K562 (cell line): ENCODE results near the gene SKIC8. TPM values are rescaled to one million over a fixed set of nuclear protein-coding genes. Genes with fewer than 3 reads are reported as not detected.

Source experiments
- CAMTA2 ChIP-seq: fragments of 250-450 bp; sonication (Bioruptor Pico); conservative IDR thresholded peaks from 2 replicates; pipeline ENCODE4 v1.5.1; 2022
- CBX2 ChIP-seq: fragments of 200-600 bp; sonication (generic); IDR thresholded peaks from one replicate; pipeline ENCODE4 v1.6.1; 2012; ENCODE audit warnings: mild to moderate bottlenecking, low read length, inconsistent platforms; ENCODE audit not compliant: insufficient read depth, poor library complexity, severe bottlenecking
- GABPB2 ChIP-seq: fragments of 250-450 bp; sonication (Bioruptor Pico); conservative IDR thresholded peaks from 2 replicates; pipeline ENCODE4 v1.5.1; 2021; ENCODE audit warnings: mild to moderate bottlenecking
- GATAD2B ChIP-seq: fragments of 450-650 bp; IDR thresholded peaks from 2 replicates; pipeline ENCODE4 v1.6.1; 2017; ENCODE audit warnings: mild to moderate bottlenecking, borderline replicate concordance
- HMG20A ChIP-seq: fragments of 450-650 bp; formaldehyde crosslinking; conservative IDR thresholded peaks from 2 replicates; pipeline ENCODE4 v1.4.0; 2020; ENCODE audit warnings: mild to moderate bottlenecking, mixed read lengths
- NFIX ChIP-seq: fragments of 250-450 bp; sonication (Bioruptor Pico); IDR thresholded peaks from 2 replicates; pipeline ENCODE4 v1.4.0; 2020; ENCODE audit warnings: low read depth, mild to moderate bottlenecking, moderate library complexity
- SETDB1 ChIP-seq: IDR thresholded peaks from one replicate; pipeline ENCODE4 v1.6.1; 2012; ENCODE audit warnings: low read length, control low read depth, inconsistent platforms
- ZNF668 ChIP-seq: fragments of 250-450 bp; sonication (Bioruptor Pico); IDR thresholded peaks from 2 replicates; pipeline ENCODE4 v1.8.0; 2022; ENCODE audit warnings: mild to moderate bottlenecking, inconsistent platforms
- polyA plus RNA-seq, 8 experiments: library from polyadenylated mRNA; depleted of rRNA in 4 of 8; stranded (reverse) in 5 of 8; unstranded in 3 of 8; fragments of >200 nt; fragmentation: Nextera tagmentation in 2 of 8; fragmentation: Illumina TruSeq in 1 of 8; extraction: Ambion mirVana in 2 of 8; extraction: Trizol in 1 of 8; gene quantifications; 2 replicates each; pipeline versions ENCODE4 v1.2.1 to v1.2.3, GENCODE V29; 2011 to 2014; ENCODE audit warnings: inconsistent platforms in 1 of 8, missing spikeins in 1 of 8
- total RNA-seq, 7 experiments: library from RNA; depleted of rRNA in 6 of 7; stranded (reverse); fragments of >200 nt in 6 of 7; fragmentation: Illumina TruSeq in 2 of 7; extraction: Trizol in 2 of 7; gene quantifications; 2 replicates each; pipeline versions ENCODE4 v1.2.1 to v1.2.3, GENCODE V29; 2011 to 2021; ENCODE audit warnings: low replicate concordance in 1 of 7
- TF ChIP-seq, protein P1 (sequence below), 2 experiments: fragments of 150-350 bp in 1 of 2; IDR thresholded peaks; 2 replicates each; pipeline ENCODE4 v1.6.1; 2012 to 2016; ENCODE audit warnings: low read depth in 2 of 2, low read length in 2 of 2, mild to moderate bottlenecking in 1 of 2, moderate library complexity in 1 of 2
- TF ChIP-seq, protein P2 (sequence below), 2 experiments: fragments of 450-650 bp in 1 of 2; IDR thresholded peaks; 2 replicates each; pipeline ENCODE4 v1.6.1; 2011 to 2017; ENCODE audit warnings: low read depth in 2 of 2, antibody characterized with exemption in 1 of 2, borderline replicate concordance in 1 of 2, low read length in 1 of 2, mild to moderate bottlenecking in 1 of 2, mixed read lengths in 1 of 2; ENCODE audit not compliant: control insufficient read depth in 1 of 2
- TF ChIP-seq, protein P3 (sequence below): fragments of 250-450 bp; sonication (Bioruptor Pico); IDR thresholded peaks from 2 replicates; pipeline ENCODE4 v1.9.0; 2021; ENCODE audit warnings: mild to moderate bottlenecking, inconsistent platforms

Gene SKIC8
- total and polyA plus RNA-seq, 9 of the 15 experiments (the other 6 are each of a cell fraction or from before 2014, with no cell fraction given), result 79.5 to 389 (median 146) TPM

DNA sequence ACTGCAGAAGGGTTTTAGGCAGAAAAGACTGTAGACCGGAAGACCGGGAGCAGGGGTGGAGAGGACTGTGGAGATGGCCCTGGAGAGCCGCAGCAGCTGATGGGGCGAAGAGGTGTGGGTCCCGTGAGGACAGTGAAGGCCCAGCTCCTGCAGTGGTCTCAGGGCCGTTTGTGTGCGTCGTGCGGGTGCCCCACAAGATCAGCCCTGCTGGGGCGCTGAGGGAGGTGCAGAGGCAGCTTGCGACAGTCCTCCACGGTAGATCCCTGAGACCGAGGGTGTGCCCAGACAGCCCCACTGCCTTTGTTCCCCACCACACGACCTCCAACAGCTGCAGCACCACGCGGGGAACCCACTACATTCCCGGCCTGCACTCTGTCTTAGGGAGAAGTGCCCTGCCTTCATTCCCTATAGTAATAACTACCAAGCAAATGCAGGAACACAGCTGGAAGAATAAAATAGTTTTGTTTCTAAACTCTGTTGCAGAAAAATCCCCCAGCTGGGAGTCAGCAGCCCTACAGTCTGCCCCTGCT lies 21.7 kb upstream of the SKIC8 start (continued):
- TF ChIP-seq, protein P1, sequence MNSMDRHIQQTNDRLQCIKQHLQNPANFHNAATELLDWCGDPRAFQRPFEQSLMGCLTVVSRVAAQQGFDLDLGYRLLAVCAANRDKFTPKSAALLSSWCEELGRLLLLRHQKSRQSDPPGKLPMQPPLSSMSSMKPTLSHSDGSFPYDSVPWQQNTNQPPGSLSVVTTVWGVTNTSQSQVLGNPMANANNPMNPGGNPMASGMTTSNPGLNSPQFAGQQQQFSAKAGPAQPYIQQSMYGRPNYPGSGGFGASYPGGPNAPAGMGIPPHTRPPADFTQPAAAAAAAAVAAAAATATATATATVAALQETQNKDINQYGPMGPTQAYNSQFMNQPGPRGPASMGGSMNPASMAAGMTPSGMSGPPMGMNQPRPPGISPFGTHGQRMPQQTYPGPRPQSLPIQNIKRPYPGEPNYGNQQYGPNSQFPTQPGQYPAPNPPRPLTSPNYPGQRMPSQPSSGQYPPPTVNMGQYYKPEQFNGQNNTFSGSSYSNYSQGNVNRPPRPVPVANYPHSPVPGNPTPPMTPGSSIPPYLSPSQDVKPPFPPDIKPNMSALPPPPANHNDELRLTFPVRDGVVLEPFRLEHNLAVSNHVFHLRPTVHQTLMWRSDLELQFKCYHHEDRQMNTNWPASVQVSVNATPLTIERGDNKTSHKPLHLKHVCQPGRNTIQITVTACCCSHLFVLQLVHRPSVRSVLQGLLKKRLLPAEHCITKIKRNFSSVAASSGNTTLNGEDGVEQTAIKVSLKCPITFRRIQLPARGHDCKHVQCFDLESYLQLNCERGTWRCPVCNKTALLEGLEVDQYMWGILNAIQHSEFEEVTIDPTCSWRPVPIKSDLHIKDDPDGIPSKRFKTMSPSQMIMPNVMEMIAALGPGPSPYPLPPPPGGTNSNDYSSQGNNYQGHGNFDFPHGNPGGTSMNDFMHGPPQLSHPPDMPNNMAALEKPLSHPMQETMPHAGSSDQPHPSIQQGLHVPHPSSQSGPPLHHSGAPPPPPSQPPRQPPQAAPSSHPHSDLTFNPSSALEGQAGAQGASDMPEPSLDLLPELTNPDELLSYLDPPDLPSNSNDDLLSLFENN (IDR thresholded peaks at IDR 0.05; ENCODE audit: low read depth in 2 of 2, low read length in 2 of 2), result no peak
- TF ChIP-seq CBX2, result no peak
- TF ChIP-seq HMG20A (CRISPR knock-in tag), result no peak
- TF ChIP-seq ZNF668 (CRISPR knock-in tag), result no peak
- no peak for TF ChIP-seq NFIX (CRISPR knock-in tag)
- no peak for TF ChIP-seq SETDB1
- TF ChIP-seq, protein P2, sequence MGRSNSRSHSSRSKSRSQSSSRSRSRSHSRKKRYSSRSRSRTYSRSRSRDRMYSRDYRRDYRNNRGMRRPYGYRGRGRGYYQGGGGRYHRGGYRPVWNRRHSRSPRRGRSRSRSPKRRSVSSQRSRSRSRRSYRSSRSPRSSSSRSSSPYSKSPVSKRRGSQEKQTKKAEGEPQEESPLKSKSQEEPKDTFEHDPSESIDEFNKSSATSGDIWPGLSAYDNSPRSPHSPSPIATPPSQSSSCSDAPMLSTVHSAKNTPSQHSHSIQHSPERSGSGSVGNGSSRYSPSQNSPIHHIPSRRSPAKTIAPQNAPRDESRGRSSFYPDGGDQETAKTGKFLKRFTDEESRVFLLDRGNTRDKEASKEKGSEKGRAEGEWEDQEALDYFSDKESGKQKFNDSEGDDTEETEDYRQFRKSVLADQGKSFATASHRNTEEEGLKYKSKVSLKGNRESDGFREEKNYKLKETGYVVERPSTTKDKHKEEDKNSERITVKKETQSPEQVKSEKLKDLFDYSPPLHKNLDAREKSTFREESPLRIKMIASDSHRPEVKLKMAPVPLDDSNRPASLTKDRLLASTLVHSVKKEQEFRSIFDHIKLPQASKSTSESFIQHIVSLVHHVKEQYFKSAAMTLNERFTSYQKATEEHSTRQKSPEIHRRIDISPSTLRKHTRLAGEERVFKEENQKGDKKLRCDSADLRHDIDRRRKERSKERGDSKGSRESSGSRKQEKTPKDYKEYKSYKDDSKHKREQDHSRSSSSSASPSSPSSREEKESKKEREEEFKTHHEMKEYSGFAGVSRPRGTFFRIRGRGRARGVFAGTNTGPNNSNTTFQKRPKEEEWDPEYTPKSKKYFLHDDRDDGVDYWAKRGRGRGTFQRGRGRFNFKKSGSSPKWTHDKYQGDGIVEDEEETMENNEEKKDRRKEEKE (IDR thresholded peaks at IDR 0.05; ENCODE audit: borderline replicate concordance in 1 of 2, control insufficient read depth in 1 of 2, low read depth in 2 of 2, low read length in 1 of 2), result no peak
- TF ChIP-seq, protein P3, sequence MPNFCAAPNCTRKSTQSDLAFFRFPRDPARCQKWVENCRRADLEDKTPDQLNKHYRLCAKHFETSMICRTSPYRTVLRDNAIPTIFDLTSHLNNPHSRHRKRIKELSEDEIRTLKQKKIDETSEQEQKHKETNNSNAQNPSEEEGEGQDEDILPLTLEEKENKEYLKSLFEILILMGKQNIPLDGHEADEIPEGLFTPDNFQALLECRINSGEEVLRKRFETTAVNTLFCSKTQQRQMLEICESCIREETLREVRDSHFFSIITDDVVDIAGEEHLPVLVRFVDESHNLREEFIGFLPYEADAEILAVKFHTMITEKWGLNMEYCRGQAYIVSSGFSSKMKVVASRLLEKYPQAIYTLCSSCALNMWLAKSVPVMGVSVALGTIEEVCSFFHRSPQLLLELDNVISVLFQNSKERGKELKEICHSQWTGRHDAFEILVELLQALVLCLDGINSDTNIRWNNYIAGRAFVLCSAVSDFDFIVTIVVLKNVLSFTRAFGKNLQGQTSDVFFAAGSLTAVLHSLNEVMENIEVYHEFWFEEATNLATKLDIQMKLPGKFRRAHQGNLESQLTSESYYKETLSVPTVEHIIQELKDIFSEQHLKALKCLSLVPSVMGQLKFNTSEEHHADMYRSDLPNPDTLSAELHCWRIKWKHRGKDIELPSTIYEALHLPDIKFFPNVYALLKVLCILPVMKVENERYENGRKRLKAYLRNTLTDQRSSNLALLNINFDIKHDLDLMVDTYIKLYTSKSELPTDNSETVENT (CRISPR knock-in tag), result no peak
- TF ChIP-seq GABPB2 (CRISPR knock-in tag), result no peak
- TF ChIP-seq GATAD2B, result no peak
- no peak for TF ChIP-seq CAMTA2 (CRISPR knock-in tag)
